HFFc6 (cell line): ENCODE data around the gene TXN2. TPM values are rescaled to one million over a fixed set of nuclear protein-coding genes. Genes with fewer than 3 reads are reported as not detected.
"Not testable (repeated sequence)": the region's sequence is repeated elsewhere in the genome, so short reads cannot be mapped to it uniquely, and the experiment has no call there.

ENCODE experiments used
- DNase-seq: peaks from one replicate; pipeline ENCODE4 v3.0.0-alpha.2; 2018
- H3K27ac Mint-ChIP-seq: 2 replicates; pipeline ENCODE4 v1.8.0; 2020; ENCODE audit warnings: mild to moderate bottlenecking, mixed read lengths
- H3K27me3 Mint-ChIP-seq: 2 replicates; pipeline ENCODE4 v1.8.0; 2021; ENCODE audit warnings: mild to moderate bottlenecking, moderate library complexity, mixed read lengths; ENCODE audit not compliant: insufficient read depth
- H3K36me3 Mint-ChIP-seq: 2 replicates; pipeline ENCODE4 v1.8.0; 2021; ENCODE audit warnings: low read depth, mixed read lengths
- H3K4me1 Mint-ChIP-seq: 2 replicates; pipeline ENCODE4 v1.8.0; 2020; ENCODE audit warnings: low read depth, mixed read lengths
- H3K4me3 Mint-ChIP-seq: 2 replicates; pipeline ENCODE4 v1.8.0; 2020; ENCODE audit warnings: mild to moderate bottlenecking, moderate library complexity, mixed read lengths
- H3K9me3 Mint-ChIP-seq: 2 replicates; pipeline ENCODE4 v1.8.0; 2020; ENCODE audit warnings: mild to moderate bottlenecking, mixed read lengths
- total RNA-seq, 6 experiments: library from RNA; stranded (reverse); fragmentation: NEBNext Ultra II Directional; extraction: Animal tissue kit (Norgen Biotek cat#: 25700); gene quantifications; 2 replicates in 1 of 6; 3 replicates in 5 of 6; pipeline ENCODE4 v1.2.3, GENCODE V29; 2021
- TF ChIP-seq, protein P1 (sequence below): fragments of 200-600 bp; sonication (generic); IDR thresholded peaks from 2 replicates; pipeline ENCODE4 v1.5.0; 2021; ENCODE audit warnings: antibody characterized with exemption, mild to moderate bottlenecking

Gene TXN2
- total RNA-seq, 6 experiments from 2014 or later, result 90.3 to 109 (median 96.1) TPM

DNA sequence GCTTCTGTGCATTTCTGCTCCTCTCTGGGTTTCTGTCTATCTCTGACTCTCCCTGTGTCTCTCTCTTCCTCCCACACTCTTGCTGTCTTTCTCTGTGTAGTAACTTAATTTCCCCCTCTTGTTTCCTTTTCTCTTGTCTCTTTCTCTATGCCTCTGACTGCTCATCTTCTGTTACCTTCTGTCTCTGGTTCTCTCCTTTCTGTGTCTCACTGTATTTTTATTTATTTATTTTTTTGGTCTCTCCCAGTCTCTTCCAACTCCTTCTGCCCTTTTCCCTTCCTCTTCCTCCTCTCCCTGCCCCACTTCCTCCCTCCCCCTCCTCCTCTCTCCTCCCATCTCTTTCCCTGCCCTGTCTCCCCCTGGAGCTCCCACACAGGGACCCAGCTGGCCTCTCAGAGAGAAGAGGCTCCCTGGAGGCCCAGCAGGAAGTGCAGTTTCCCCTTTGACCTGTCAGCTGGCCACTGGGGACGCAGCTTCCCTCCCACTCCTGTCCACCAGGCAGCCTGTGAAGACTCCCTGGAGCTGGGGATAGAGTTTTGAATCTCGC lies 55.4 kb downstream of the TXN2 start:
- peak overlapping the region; percentile 54 for H3K27ac Mint-ChIP-seq
- TF ChIP-seq, protein P1, sequence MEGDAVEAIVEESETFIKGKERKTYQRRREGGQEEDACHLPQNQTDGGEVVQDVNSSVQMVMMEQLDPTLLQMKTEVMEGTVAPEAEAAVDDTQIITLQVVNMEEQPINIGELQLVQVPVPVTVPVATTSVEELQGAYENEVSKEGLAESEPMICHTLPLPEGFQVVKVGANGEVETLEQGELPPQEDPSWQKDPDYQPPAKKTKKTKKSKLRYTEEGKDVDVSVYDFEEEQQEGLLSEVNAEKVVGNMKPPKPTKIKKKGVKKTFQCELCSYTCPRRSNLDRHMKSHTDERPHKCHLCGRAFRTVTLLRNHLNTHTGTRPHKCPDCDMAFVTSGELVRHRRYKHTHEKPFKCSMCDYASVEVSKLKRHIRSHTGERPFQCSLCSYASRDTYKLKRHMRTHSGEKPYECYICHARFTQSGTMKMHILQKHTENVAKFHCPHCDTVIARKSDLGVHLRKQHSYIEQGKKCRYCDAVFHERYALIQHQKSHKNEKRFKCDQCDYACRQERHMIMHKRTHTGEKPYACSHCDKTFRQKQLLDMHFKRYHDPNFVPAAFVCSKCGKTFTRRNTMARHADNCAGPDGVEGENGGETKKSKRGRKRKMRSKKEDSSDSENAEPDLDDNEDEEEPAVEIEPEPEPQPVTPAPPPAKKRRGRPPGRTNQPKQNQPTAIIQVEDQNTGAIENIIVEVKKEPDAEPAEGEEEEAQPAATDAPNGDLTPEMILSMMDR, result peak; percentile 17; the same call in 1 of the 2 replicates
- no peaks in the 10 kb centered on the region for H3K9me3 Mint-ChIP-seq
- DNase-seq, result no peak
- H3K27me3 Mint-ChIP-seq, result no peaks in the 10 kb centered on the region
- no peaks in the 10 kb centered on the region for H3K36me3 Mint-ChIP-seq
- H3K4me3 Mint-ChIP-seq, result no peak overlapping the region
- H3K4me1 Mint-ChIP-seq, result peaks cover 35% of the 10 kb centered on the region

DNA sequence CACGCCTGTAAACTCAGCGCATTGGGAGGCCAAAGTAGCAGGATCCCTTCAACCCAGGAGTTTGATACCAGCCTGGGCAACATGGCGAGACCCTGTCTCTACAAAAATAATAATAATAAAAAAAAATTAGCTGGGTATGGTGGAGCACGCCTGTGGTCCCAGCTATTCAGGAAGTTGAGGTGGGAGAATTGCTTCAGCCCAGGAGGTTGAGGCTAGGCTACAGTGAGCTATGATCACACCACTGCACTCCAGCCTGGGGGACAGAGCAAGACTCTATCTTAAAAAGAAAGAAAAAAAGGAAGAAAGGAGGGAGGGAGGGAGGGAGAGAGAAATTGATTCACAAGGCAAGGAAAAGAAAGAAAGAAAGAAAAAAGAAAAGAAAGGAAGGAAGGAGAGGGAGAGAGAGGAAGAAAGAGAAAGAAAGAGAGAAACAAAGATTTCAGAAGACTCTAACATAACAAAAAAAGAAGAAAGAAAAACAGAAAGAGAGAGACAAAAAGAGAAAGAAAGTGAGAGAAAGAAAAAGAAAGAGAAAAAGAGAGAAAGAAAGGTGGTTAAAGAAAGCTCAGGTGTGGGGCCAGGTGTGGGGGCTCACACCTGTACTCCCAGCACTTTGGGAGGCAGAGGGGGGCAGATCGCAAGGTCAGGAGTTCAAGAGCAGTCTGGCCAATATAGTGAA lies 56.4 kb downstream of the TXN2 start:
- TF ChIP-seq, protein P1, result no peak
- Mint-ChIP-seq H3K27me3 (no peaks in the 10 kb centered on the region), H3K27ac (no peak overlapping the region), H3K4me1 (peaks cover 36% of the 10 kb centered on the region), H3K36me3 (no peaks in the 10 kb centered on the region), H3K4me3 (no peak overlapping the region), H3K9me3 (no peaks in the 10 kb centered on the region)
- DNase-seq, result no peak

DNA sequence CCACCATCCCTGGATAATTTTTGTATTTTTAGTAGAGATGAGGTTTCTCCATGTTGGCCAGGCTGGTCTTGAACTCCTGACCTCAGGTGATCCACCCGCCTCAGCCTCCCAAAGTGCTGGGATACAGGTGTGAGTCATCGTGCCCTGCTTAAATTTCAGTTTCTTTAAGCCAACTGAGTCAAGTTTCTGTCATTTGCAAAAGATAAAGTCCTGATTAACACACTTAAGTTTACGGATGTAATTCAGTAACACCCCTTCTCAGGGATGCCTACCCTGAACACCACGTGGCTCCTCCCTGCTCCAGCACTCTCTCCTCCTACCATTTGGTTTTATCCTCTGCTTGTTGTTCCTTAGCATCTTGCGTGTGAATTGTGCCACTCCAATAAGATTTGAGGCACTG lies 57.0 kb downstream of the TXN2 start:
- peaks cover 42% of the 10 kb centered on the region for H3K4me1 Mint-ChIP-seq
- H3K4me3 Mint-ChIP-seq, H3K36me3 Mint-ChIP-seq, DNase-seq, H3K9me3 Mint-ChIP-seq, H3K27me3 Mint-ChIP-seq, H3K27ac Mint-ChIP-seq: not testable (repeated sequence)

DNA sequence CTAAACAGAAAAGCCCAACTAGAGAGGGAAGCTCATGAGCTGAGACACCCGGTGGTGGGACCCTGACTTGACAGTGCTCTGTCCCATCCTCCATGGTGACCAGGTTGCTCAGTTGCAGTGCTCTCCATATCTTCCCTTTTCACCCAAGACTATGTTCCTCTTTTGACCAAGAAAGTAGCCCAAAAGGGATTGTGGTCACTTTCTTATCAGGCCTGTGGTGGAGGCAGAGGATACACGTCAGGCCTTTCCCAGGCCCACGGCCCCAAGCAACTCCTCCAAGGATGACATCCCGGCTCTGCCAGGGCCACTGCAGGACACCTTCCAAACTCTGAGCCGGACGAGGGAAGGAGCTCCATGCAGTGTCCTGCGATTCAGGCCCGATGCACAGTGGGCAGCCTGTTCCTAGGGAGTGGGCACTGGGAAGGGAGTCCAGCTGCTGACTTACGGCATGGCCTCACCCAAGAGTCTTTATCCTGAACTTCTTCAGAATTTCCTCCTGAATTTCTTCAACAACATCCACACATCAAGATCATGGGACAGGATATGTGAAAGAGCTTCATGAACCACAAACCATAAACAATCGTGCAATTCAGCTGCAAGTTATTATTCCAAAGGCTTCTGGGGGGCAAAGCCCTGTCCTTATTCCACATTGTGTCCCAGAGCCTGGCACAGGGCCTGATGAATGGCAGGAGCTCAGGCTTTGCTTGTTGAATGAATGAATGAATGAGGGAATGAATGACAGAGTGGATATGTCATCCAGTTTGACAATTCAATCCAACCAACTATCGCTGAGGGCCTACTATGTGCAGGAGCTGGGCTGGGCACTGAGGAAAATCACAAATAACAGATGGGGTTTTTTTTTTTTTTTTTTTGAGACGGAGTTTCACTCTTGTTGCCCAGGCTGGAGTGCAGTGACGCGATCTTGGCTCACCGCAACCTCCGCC lies 57.7 kb downstream of the TXN2 start:
- TF ChIP-seq, protein P1, result no peak
- H3K4me3 Mint-ChIP-seq, result no peak overlapping the region
- peaks cover 48% of the 10 kb centered on the region for H3K4me1 Mint-ChIP-seq
- H3K9me3 Mint-ChIP-seq, result no peaks in the 10 kb centered on the region
- no peak overlapping the region for H3K27ac Mint-ChIP-seq
- no peaks in the 10 kb centered on the region for H3K36me3 Mint-ChIP-seq
- no peak for DNase-seq
- H3K27me3 Mint-ChIP-seq, result no peaks in the 10 kb centered on the region

DNA sequence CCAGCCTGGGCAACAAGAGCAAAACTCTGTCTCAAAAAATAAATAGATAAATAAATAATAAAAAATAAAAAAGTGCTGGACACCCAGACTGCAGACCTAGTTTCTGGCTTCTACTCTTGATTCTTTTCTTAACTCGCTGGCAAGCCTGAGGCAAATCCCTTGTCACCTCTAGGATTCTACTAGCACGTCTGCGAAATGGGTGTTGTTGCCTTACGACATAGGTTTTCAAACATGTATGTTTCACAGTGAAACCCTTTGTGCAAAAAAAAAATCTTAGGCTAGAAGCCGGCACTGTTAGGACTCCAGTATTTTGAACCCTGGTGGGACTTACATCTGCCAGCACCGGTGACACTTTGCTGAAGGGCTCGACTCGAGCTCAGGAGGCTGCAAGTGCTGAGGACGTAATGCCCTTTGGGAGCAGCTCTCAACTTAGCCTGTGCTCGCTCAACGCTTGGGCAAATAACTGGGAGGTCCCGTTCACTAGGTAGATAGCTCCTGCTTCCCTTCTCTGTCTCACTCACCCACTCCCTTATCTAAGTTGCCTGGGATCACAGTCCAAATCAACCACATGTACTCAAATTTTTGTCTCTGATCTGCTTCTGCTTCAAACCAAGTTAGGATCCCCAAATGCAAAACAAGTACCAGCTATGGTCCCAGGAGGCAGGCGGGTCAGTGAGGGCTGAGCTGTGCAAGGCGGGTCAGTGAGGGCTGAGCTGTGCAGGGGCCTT lies 59.0 kb downstream of the TXN2 start:
- H3K9me3 Mint-ChIP-seq, result no peaks in the 10 kb centered on the region
- H3K4me1 Mint-ChIP-seq, result peaks cover 50% of the 10 kb centered on the region
- TF ChIP-seq, protein P1, result no peak
- no peak overlapping the region for H3K27ac Mint-ChIP-seq
- H3K36me3 Mint-ChIP-seq, result no peaks in the 10 kb centered on the region
- H3K27me3 Mint-ChIP-seq, result no peaks in the 10 kb centered on the region
- no peak for DNase-seq
- H3K4me3 Mint-ChIP-seq, result no peak overlapping the region
